Effector CD4-positive, alpha-beta T cell (primary cell): ENCODE data around the gene BLTP2.
"Not testable (repeated sequence)": the region's sequence is repeated elsewhere in the genome, so short reads cannot be mapped to it uniquely, and the experiment has no call there.

Experiments
- DNase-seq: peaks from one replicate; pipeline ENCODE4 v3.0.0-alpha.2; 2020

BLTP2 gene

DNA sequence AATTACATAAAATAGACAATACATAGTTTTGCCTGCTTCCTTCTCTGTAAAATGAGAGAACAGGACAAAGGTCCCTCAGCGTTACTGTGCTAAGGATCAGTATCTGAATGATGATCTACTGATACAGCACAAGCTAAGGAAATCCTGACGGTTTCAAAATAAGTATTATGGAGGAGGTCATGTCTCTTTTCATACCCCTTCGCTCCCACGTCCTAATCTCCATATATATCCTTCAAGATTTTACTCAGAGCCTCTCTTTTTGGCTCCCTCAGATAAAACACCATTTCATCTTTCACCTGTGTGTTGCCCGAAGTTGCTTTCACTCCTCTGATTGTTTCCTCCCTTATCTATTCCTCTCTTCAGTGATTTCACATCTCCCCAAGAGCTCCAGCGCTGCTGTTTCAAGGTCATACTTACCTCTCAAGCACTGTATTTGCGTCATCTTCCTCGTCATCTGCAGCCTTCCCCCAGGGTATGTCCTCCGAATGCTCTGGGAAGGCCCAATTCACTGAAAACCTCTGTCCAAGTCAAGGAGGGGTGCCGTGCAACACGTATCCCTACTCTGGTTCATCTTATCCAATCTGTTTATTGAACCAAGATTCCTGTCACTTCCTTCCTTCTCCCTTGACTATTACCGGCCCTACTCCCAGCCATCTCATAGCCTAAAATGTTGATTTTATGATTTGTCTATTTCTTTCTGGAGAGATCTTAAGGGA lies 1.2 kb upstream of the BLTP2 start:
- DNase-seq, result no peak

DNA sequence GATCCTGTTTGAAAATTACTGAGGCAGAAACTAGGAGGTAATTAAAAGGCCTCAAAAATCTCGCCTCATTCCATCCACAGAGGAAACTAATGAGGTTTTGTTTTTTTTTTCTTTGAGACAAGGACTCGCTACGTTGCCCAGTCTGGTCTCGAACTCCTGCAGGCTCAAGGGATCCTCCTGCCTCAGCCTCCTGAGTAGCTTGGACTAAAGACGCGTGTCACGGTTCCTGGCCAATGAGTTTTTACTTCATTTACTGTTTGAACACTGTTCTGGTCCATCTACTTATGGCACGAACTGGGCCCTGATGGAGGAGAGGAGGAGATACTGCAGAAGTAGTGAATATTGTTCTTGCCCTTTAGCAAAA lies 600 bp upstream of the BLTP2 start:
- DNase-seq, result no peak

DNA sequence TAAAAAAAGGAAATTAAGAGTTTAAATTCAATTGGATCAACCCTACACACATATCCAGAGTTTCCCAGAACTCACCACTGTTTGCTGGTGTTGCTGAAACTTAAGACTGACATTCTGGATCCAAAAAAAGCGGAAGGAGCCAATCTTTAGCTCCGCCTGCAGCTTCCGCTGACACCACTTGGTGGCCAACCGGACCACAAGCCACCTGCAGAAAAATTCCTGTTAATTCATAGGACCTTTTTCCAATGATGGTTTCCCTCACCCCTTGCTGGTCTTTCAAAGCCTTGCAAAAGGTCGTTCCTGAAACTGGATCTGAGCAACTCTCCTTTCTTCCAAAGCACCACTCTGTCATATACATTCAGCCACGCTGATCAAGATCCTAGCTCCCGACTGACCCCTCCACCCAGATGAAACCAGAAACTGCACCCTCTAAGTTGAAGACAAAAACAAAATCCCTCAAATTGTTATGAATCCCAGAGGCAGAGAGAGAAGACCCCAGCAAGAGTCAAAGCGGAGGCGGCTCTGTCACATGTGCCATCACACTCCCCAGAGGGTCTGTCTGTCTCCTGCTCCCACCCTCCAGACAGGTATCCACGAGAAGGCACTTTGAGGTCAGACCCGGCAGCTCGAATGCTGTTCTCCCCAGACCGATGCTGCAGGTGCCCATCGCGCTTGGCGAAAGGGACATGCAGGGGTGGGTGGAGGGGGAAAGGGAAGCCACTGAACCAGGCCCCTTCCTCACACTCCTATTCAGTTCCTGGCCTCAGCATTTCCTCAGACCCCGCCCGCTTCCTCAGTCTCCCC lies 773 bp downstream of the BLTP2 start:
- DNase-seq, result no peak

DNA sequence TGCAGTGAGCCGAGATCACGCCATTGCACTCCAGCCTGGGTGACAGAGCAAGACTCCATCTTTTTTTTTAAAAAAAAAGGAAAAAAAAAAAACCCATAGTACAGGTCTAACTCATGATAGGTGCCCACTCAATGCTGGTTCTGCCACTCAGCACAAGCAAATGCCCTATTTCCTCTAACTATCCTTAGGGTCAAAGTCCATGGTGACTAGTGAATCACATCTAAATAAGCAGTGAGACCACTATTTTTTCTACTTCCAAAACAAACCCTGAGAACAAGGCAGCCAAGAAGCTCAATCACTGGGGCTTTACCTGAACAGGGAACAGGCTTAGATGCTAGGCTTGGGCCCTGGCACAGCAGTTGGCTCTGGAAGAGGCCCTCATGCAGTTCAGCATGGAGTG lies 3.4 kb downstream of the BLTP2 start:
- no peak for DNase-seq

DNA sequence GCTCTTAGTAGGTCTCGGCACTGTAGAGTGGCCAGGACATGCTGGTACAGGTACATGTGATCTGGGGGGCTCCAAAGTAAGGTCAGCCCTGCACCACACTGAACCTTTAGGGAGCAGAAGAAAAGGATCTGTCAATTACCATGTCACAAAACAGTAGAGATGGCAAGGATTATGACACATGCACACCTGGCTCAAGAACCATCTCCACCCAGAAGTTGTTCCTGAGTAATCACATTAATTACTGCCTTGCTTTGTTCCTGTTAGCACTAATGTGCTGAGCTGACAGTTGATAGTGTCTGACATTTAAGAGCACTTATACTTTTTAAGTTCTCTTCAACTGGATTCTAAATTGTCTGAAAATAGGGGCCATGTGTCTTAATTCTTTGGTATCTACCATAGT lies 9.5 kb downstream of the BLTP2 start:
- DNase-seq, result no peak

DNA sequence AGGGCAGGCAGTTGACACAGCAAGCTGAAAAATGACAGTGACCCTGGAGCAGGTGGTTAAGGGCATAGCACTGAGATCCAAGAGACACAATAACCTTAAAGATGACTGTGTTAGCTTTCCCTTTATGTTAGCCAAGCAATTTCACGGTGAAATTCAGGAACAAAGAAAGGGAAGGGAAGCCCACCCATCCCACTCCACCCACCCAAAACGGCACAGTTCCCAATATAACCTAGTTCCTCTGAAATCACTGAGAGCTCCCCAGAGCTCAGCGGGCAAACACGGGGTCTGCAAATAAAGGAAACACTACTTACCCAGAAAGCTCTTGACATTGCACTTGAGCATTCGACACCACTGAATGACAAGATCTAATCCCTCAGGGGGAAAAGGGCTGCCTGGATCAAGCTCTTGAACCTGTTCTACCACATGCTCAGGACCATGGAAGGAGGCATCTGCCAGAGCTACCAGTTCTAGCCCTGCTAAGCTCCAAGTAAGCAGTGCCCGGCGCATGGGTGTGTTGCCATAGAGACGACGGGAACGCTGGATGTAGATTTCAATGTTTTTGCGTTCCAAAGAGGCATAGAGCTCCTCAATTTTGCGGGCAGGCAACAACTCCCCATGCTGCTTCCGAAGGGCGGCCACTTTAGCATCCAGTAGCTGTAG lies 10.6 kb downstream of the BLTP2 start:
- DNase-seq, result no peak

DNA sequence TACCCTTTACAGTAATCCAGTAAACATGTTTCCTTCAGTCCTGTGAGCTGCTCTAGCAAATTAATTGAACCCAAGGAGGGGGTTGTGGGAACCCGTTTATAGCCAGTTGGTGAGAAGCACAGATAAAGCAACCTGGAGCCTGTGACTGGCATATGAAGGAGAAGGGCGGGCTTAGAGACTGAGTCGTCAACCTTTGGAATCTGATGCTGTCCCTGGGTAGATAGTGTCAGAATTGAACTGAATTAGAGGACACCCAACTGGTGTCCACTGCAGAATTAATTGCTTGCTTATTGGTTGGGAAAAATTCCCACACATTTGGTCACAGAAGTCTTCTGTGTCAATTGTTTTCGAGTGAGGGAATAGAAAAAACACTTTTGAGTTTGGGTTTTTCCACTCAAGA lies 18.1 kb downstream of the BLTP2 start:
- DNase-seq, result no peak

DNA sequence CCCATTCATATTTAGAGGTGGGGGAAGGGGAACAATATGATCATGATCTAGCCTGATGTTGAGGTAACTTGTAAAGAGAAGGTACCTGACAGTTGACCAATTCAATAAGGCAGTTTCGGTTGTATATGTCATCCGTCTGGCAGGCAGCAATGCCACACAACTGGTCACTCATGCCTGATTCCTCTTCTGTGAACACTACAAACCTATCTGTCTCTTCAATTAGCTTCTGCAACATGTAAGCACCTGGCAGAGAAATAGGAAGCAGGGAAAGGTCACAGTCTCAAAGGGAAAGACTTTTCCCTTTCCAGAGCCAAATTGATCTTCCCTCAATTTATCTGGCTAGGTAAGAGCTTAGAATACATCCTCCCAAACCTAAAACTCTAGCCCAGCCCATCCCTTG lies 20.8 kb downstream of the BLTP2 start:
- DNase-seq, result no peak

DNA sequence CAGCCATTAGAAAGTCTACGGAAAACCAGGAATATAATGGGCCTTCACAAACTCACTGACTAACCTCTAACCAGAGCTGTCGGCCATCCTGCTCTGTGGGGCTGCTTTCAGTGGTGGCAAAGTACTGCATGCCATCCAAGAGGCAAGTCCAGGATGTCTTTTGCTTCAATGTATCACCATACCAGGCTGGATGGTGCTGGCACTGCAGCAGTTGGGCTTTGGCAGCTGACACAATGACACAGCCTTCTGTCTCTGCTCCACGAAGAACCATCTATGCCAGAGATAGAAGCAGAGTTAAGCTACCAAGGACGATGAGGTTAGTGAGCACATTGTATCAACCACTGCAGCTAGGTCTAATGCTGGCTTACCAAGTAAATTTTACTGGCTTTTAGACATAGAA lies 21.3 kb downstream of the BLTP2 start:
- no peak for DNase-seq

DNA sequence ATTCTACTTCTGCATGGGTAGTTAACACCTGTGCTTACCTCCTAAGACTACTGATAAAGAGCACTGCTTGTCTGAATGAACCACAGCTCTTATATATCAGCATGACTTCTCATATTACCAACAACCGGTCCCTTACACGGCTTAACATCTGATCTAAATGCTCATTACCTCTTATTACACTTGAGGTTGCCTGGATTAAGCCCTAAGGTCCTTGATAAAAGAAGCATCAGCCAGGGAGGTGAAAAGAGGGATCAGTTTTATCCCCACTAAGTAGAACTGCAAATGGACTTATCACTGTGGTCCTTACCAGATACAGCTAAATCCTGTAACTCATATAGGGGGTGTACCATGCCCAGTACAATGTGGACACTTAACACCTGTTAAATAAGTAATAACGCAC lies 22.8 kb downstream of the BLTP2 start:
- no peak for DNase-seq

DNA sequence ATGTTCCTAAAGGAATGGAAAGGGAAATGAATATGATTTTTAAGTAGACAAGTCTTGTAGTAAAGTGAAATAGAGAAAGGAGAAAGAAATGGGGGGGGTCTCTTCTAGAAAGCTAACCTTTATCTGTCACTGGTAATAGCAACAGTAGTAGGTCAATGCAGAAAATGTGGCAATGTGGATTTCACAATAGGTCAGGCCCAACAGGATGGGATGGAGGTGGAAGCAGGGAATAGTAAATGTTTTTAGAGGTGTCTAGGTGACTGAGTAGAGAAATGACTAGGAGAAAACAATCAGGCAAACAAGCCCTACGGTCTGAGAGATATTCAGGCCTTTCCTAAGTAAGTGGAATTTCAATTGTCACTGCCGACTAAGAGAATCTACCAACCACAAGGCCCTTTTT lies 24.9 kb downstream of the BLTP2 start:
- DNase-seq, result no peak

DNA sequence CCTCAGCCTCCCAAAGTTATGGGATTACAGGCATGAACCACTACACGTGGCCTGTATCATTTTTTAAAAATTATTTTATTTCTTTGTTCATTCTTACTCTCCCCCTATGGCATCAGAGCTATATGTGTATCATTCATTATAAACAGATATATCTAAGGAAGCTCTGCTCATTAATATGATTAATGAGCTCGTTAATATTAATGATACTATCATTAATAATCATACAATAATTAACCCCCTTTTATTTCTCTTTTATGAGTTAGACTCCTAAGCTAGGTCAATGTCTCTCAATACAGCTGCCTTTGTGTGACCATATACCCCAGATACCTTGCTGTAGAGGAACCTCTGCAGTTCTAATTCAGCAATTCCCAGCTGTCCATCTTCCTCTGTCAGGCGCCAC lies 26.5 kb downstream of the BLTP2 start:
- no peak for DNase-seq

DNA sequence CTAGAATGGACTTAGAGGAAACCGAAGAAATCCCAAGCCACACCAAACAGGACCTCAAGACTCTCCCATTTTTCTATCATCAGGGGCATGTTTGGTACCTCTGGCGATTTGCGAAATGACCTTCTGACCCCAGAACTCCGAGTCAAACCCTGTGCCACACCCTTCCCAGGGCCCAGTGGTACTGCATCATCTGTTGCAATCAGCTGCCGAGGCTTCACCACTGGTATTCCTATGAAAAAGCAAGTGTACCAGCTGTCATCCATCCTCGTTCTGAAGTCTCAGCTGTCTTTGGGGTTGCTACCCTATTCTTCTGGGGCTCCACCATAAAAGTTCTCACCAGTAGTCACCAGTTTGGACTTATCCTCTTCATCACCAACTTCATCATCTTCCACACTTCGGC lies 28.7 kb downstream of the BLTP2 start:
- DNase-seq, result no peak

DNA sequence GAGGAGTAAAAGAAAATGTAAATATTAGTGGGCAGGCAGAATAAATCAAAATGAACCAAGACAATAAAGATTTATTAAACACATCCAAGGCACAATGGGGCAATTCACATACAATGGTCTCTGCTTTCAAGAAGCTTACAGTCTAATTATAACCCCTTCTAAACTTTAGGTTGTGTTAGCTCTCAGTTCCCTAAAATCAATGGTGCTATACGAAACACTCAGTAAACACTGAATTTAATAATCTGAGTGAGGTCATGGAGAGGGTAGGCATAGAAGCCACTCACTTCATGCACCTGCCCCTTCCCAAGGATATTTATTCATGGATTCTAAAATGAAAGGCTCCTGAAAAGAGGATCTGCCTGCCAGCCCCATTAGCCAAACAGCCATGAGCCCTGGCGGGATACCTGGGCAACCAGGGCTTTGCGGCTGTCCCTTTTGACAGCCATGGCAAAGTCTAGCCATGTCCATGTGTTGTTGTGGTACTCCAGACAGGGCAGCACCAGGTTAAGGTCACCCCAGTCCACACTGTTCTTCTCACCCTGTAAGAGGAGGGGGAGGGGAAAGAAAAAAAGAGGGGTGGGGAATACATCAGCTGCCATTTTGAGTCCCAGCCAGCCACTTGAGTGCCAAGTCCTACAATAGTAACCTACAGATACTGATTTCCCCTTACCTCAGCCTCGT lies 29.6 kb downstream of the BLTP2 start:
- no peak for DNase-seq

DNA sequence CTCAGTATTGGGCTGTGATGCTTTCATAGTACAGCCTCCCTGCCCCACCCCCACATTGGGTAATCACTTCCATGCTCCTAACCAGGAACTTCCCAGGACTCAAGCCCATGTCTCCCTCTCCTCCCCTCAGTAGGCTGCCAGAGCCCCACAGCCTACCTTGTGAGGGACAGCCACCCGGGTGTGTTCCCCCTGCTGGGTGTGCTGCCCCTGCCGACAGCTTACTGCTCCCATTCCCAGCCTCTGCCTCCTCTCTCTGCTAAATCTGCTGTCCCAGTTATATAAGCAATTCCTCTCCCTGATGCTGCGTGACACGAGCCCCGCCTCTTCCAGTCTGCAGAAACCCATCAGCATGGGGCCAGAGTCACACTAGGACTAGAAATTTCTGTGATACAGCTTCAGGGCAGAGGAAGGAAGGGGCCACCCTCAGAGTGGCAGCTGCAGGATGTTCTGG lies 31.0 kb downstream of the BLTP2 start, which contains the start of gene RSKR:
Gene RSKR (minus strand): TSS at position 255 of the 451 bp plus-strand sequence. CDS start 24 bp downstream, at position 231.
- no peak for DNase-seq

DNA sequence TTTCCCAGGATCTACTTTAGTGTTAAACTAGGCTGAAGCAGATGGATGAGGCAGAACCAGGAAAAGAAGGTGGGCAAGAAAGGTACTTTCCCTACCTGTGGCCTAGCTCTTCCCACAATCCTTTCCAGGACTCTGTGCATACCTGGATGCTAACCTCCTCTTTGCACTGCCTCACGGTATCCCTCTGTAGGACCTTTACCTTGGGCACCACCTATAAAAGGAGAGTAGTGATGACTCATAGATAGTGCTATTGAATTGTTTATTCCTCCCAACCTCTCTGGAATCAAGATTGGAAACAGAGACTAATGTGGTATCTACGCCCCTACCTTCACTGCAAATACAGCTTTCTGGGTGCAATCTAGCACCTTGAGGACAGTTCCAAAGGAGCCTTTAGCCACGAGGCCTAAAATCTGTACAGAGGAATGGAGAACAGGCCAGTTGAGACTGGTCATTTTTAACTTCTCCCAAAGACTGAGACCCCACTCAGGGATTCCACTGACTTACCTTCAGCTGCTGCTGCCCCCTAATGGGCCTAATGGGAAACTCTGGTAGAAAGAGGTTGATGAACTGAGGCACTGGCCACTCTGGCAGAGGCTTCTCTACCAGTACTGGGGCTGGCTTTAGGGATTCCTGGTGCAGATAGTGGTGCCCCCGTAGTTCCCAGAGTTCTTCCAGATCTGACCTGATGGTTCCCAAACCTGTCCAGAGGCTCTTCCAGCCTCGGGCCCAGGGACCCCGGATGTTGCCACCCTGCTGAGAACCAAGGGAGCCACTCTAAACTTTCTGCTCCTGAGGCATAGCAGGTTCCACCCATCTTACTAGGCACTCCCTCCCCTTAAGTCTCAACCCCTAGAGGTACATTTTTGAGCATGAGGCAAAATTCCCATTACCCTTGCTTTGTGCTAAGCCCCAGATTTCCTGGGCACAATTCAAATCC lies 31.8 kb downstream of the BLTP2 start:
- DNase-seq, result peak; percentile 29

DNA sequence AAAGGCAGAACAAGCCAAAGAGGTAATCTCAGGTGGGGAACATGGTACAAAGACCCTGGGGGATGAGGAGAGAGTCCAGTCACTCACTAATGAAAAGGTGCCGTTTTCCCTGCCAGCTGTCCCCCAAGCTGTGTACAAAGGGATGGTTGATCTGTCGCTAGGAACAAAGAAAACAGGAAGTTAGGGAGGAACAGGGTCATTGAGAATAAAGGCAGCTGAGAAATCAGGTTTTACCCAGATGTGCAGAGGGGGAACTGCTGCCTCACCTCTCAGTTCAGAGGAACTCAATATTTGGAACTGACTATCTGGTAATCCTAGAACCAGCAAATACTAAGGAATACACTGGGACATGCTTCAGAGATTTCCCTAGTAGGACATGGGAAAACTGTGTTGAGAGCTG lies 32.4 kb downstream of the BLTP2 start:
- no peak for DNase-seq

DNA sequence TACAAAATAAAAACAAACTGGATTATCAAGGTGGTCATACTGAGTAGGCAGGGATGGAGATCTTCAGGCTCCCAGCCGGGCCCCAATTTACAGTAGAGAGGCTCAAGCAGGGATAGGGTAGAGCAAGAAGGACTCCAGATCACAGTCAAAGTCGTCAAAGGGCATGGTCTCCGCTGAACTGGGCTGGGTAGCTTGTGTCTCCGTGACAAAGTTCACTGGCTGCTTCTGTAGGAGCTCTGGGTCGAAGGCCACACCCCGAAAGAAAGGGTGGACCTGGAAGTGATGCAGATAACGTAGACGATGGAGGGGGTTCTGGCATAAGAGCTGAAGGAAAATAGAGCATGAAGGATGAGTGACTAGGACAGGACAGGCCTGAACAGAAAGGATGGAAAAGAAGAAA lies 34.6 kb downstream of the BLTP2 start:
- no peak for DNase-seq

DNA sequence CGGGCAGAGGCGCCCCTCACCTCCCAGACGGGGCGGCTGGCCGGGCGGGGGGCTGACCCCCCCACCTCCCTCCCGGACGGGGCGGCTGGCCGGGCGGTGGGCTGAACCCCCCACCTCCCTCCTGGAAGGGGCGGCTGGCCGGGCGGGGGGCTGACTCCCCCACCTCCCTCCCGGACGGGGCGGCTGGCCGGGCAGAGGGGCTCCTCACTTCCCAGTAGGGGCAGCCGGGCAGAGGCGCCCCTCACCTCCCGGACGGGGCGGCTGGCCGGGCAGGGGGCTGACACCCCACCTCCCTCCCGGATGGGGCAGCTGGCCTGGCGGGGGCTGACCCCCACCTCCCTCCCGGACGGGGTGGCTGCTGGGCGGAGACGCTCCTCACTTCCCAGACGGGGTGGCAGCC lies 40.9 kb downstream of the BLTP2 start:
- DNase-seq, result not testable (repeated sequence)

DNA sequence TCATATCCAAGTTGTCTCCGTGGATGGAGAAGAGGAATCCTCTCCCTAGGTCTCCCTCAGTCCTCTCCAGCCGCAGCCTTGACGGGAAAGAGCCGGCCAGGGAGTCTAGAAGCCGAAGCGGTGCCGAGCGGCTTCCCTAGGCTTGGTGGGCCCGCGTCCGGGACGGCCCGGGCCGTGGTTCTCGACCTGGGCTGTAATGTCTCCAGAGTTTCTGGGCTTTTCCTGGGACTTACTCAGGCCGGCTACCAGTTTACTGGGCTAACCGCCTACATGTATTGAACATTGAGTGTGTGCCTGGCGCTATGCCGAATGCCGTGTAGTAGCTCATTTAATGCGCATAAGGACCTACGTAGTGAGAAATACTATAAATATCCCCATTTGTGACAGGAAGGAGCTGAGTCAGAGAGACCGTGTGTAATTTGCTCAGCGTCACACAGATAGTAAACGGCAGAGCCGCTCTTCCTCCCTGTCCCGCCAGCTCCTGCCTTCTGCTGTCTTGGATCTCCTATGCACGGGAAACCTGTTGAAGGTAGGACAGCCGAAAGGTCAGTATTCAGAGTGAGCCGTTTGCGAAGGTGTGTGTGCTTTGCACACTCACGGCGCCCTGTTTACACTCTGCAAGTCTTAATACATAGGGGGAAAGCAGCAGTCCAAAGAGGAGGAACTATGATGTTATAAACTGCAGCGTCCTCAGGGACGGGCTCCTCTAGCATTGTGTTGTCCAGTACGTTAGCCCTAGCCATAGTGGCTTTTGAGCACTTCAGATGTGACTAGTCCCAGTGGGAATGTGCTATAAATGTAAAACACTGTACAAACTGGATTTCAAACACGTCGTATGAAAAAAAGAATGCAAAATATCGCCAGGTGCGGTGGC lies 45.4 kb downstream of the BLTP2 start:
- DNase-seq, result peak; percentile 52

DNA sequence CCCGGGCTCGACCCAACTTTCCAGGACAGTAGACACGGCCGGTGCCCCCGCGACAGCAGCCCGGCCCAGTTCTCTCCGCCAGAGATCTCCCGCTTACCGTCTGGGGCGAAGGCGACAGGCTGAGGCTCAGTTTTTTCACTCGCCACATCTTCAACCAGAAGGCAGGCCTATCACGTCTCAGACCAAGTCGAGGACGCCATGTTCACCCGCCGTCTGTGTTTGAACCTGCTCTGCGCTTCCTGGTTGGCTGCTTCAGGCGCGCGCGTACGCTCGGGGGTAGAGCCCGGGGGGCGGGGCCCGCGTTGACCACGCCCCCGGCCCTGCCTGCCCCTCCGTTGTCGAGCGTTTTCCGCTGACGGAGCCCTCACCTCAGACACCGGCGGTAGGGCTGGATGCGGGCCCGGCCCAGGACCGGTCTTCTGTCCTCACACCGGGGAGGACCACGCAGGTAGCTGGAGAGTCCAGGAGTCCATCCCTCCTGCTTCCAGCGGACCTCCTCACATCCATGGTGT lies 46.1 kb downstream of the BLTP2 start, which contains the start of gene SPAG5:
Gene SPAG5 (minus strand): TSS at position 227 of the 512 bp plus-strand sequence. CDS start 79 bp downstream, at position 148.
- DNase-seq, result peak; percentile 92
